H7 (cell line): ENCODE data around the gene KLK10. TPM values are rescaled to one million over a fixed set of nuclear protein-coding genes. Genes with fewer than 3 reads are reported as not detected.
A peak's percentile ranks its signal among the peaks of the same experiment; 100 is the strongest.

Source experiments
- DNase-seq: peaks from one replicate; pipeline ENCODE4 v3.0.0; 2012
- H3K27me3 ChIP-seq: 2 replicates; pipeline ENCODE4 v1.6.0; 2011; ENCODE audit warnings: mild to moderate bottlenecking, low read length; ENCODE audit not compliant: control insufficient read depth, insufficient read depth
- H3K36me3 ChIP-seq: replicated peaks from 2 replicates; pipeline ENCODE4 v1.5.1; 2011; ENCODE audit warnings: low read length; ENCODE audit not compliant: control insufficient read depth, insufficient read depth
- H3K4me3 ChIP-seq: 2 replicates; pipeline ENCODE4 v1.5.1; 2011; ENCODE audit warnings: low read depth, mild to moderate bottlenecking, control low read depth, low read length, moderate library complexity; ENCODE audit not compliant: insufficient read depth
- total RNA-seq: library from RNA; depleted of rRNA; stranded (reverse); fragments of >200 nt; shearing (Covaris generic); gene quantifications from 2 replicates; pipeline ENCODE4 v1.2.3, GENCODE V29; 2014

Gene KLK10
- total RNA-seq, 1 experiment from 2014 or later = 0.14 TPM

DNA sequence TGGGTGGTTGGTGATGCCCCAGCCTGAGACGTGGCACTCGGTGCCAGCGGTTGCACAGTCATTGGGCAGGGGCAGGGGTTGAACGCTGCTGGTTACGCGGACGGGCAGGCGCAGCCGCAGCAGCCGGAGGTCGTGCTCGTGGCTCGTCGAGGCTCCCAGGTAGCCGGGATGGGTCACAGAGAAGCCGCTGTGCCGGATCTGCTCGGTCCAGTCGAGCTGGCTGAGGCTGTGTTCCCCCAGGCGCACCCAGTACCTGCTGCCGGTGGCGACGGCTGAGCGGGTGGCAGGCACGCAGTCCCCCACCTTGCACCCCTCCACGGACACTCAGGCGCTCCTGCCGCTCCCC is 12.3 kb upstream of the KLK10 start:
- no peak for DNase-seq
- no peak overlapping the region for H3K4me3 ChIP-seq
- no peaks in the 10 kb centered on the region for H3K27me3 ChIP-seq
- no peaks in the 10 kb centered on the region for H3K36me3 ChIP-seq

DNA sequence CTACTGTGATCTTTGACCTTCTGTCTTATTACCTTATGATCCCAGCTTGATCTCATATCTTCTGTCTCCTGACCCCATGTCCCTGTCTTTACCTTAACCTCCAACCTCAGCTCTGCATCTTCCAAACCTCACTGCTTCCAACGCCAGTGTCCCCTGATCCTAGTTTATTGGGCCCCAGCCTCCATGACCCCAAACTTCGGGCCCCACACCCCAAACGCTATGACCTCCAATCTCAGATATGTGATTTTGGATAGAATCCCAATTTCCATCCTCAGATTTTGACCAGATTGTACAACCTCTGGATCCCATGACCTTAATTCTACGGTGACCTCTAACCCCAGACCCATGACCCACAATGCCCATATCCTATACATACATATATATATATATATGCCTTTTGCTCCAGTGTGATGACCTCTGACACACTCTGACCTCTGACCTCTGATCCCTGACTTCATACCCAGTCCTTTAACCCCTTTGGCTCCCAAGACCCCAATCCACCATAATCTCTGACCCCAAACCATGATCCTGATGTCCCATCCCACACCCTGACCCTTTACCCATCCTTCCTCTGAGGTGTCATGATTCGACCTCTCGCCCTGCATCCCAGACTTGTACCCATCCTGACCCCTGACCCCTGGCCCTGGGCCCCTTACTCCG is 11.8 kb upstream of the KLK10 start:
- Histone ChIP-seq H3K4me3 (no peak overlapping the region), H3K27me3 (no peaks in the 10 kb centered on the region), H3K36me3 (no peaks in the 10 kb centered on the region)
- DNase-seq = no peak

GRCh38 chr19:51030631-51031030 is 11.1 kb upstream of the KLK10 start:
- Histone ChIP-seq H3K4me3 (no peak overlapping the region), H3K27me3 (no peaks in the 10 kb centered on the region), H3K36me3 (no peaks in the 10 kb centered on the region)
- peak; percentile 63 for DNase-seq

DNA sequence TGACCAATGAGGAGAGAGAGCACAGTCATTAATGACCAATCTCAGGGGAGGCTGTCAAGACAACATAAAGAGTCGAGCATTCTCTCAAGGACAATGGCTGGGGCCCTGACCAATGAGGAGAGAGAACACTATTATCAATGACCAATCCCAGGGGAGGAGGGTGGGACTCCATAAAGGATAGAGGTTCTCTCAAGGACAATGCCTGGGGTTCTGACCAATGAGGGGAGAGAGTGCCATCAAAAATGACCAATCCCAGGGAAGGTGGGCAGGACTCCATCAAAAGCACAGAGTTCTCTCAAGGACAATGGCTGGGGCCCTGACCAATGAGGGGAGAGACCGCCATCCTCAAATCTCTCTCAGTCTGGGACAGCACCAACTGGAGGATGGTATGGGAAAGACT is 10.2 kb upstream of the KLK10 start:
- no peak overlapping the region for H3K4me3 ChIP-seq
- no peaks in the 10 kb centered on the region for H3K36me3 ChIP-seq
- DNase-seq = peak; percentile 66
- H3K27me3 ChIP-seq = no peaks in the 10 kb centered on the region

- no peaks in the 10 kb centered on the region for H3K36me3 ChIP-seq
- no peaks in the 10 kb centered on the region for H3K27me3 ChIP-seq
- no peak for DNase-seq
- no peak overlapping the region for H3K4me3 ChIP-seq
Measured at GRCh38 chr19:51027873-51028272, 8.4 kb upstream of the KLK10 start.

DNA sequence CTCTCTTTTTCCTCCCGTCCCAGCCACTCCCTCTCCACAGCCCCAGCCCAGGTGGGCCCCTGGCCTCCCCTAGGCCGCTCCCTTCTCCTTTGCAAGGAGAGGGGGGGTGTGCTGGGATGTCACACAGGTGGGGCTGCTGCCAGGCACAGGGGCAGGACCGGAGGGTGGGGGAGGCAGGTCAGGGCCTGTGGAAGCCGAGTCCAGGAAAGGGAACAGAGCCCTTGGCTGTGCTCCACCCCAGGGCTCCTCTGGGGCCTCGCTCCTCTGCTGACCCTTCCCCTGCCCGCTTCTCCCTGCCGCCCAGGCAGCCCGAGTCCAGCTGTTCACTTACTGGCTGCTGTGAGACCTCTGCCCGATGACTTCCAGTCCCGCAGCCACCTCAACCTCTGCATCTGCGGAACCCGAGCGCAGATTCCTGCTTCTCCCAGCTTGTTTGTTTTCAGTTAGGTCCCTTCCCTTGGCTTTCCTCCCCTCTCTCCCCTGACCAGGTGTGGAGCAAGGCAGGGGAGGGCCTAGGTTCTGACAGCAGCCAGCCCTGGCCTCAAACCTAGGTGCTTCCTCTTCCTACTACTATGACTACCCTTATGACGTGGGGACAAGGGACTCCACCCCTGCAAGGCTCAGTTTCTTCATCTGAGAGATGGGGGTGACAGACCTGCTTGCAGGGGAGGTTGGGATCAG is 7.8 kb upstream of the KLK10 start:
- no peak for DNase-seq
- H3K27me3 ChIP-seq = no peaks in the 10 kb centered on the region
- no peaks in the 10 kb centered on the region for H3K36me3 ChIP-seq
- H3K4me3 ChIP-seq = no peak overlapping the region

DNA sequence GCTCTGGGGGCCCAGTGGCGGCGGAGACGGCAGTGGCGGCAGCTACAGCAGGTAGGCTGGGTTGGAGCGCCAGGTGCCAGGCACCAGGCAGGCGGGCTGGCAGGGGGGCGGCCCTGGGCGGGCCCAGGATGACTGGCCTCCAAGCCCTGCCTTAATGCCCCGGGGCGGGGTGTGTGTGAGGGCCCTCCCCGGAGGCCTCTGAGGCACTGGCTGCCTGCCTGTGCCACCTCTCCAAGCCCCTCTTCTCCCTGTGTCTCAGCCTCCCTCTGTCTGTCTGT is 7.0 kb upstream of the KLK10 start, which contains the start of gene KLK11:
Gene KLK11, minus strand, starts transcription at position 63 of the 278 bp plus-strand sequence. CDS start 985 bp downstream, outside the sequence.
- no peak for DNase-seq
- no peaks in the 10 kb centered on the region for H3K27me3 ChIP-seq
- H3K36me3 ChIP-seq = no peaks in the 10 kb centered on the region
- no peak within 1 kb of the TSS for H3K4me3 ChIP-seq

- Histone ChIP-seq H3K27me3 (no peaks in the 10 kb centered on the region), H3K4me3 (no peak overlapping the region), H3K36me3 (no peaks in the 10 kb centered on the region)
- DNase-seq = no peak
Measured at GRCh38 chr19:51025809-51026553, 6.5 kb upstream of the KLK10 start.

- Histone ChIP-seq H3K27me3 (peaks cover under 1% of the 10 kb centered on the region; the same call in 1 of the 2 replicates), H3K36me3 (no peaks in the 10 kb centered on the region), H3K4me3 (no peak overlapping the region)
- DNase-seq = no peak
Measured at GRCh38 chr19:51025401-51025800, 5.9 kb upstream of the KLK10 start.

DNA sequence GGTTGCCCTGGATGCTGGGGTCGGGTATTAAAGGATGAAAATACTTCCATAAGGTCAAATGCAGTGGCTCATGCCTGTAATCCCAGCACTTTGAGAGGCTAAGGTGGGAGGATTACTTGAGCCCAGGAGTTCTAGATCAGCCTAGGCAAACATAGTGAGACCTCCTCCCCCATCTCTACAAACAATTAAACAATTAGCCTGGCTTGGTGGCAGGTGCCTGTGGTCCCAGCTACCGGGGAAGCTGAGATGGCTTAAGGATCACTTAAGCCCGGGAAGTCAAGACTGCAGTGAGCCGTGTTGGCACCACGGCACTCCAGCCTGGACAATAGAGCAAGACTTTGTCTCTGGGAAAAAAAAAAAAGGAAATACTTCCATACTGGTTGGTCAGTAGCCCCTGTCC is 5.4 kb upstream of the KLK10 start:
- H3K4me3 ChIP-seq = no peak overlapping the region
- peaks cover 3% of the 10 kb centered on the region; the same call in 1 of the 2 replicates for H3K27me3 ChIP-seq
- H3K36me3 ChIP-seq = no peaks in the 10 kb centered on the region
- no peak for DNase-seq

DNA sequence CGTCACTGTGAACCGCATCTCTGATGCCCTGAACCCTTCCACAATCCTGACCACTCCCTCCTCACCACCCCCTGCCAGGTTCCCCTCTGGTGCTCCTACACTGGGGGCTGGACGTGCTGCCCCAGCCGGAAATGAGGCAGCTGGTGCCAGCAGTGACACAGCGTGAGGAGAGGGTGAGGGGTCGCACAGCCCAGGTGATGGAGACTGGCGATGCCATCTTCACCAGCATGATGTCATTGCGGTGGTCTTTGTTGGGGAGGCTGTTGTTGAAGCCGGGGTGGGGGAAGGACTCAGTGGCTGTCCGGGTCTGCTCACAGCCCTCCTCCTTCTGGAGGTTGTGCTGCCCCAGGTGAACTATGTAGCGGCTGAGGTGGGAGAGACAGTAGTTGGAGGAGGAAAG is 4.4 kb upstream of the KLK10 start:
- DNase-seq = peak; percentile 37
- H3K4me3 ChIP-seq = no peak overlapping the region
- H3K36me3 ChIP-seq = no peaks in the 10 kb centered on the region
- H3K27me3 ChIP-seq = peaks cover 9% of the 10 kb centered on the region

GRCh38 chr19:51022526-51022925 is 3.0 kb upstream of the KLK10 start:
- Histone ChIP-seq H3K27me3 (peaks cover 20% of the 10 kb centered on the region), H3K4me3 (no peak overlapping the region), H3K36me3 (no peaks in the 10 kb centered on the region)
- DNase-seq = no peak

DNA sequence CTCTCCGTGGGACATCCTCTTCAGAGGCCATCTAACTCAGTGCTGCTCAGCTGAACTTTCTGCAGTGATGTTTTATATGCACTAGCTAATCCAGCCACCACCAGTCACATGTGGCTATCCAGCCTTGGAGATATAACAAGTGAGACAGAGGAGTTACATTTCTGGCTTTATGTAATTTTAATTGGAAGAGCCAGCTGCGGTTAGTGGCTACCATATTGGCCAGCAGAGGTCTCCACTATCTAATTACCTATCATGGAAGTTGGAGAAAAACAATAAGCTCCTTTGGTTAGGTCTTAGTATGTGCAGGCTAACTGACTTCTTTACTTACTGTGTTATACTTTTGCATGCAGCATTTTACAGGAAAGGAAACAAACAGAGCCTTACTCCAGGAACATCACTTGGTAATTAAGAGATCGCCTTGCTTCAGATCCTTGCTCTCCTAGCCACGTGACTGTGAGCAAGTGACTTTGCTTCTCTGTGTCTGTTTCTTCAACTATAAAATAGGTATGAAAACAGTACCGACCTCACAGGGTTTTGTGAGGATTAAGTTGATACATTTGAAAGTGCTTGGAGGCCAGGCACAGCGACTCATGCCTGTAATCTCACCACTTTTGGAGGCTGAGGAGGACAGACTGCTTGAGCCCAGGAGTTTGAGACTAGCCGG is 1.6 kb upstream of the KLK10 start:
- peak; percentile 74 for DNase-seq
- H3K27me3 ChIP-seq = peaks cover 28% of the 10 kb centered on the region
- no peaks in the 10 kb centered on the region for H3K36me3 ChIP-seq
- H3K4me3 ChIP-seq = no peak overlapping the region

DNA sequence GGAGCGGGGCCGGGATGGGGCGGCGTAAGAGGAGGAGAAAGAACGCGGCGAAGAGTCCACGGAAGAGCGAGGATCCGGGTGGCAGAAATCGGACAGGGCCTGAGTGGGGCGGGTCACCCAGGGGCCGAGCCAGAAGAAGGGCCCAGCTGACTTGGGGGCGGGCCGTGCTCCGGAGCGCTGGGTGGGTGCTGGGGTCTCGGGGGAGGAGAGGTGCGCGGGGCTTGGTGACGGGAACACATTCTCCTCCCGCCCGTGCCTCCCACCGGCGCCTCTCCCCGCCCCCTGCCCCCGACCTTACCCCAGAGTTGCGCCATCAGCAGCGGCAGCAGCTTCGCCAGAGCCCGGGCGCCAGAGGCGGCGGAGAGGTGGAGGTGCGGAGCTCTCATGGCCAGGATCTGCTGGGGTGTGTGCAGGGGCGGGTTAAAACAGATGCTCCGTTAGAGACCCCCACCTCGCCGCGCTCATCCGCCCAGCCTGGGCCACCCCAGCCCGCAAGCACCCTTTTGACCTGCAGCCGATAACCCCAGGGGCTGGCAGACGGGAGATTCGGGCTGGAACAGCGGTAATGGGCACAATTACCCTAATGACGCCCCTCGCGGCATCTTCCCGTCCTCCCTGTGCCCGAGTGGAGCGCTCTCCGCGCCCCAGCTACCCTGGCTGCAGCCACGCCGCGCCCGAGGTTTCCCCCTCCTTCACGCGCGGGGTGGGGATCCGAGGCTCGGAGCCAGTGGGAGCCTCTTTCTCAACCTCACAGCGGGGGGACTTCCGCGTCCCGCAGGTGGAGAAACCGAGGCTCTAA is 565 bp downstream of the KLK10 start:
- H3K4me3 ChIP-seq = peak overlapping the region; percentile 57
- no peaks in the 10 kb centered on the region for H3K36me3 ChIP-seq
- peak; percentile 90 for DNase-seq
- H3K27me3 ChIP-seq = peaks cover 31% of the 10 kb centered on the region
